ENCODE data around the gene FABP7.

DNA sequence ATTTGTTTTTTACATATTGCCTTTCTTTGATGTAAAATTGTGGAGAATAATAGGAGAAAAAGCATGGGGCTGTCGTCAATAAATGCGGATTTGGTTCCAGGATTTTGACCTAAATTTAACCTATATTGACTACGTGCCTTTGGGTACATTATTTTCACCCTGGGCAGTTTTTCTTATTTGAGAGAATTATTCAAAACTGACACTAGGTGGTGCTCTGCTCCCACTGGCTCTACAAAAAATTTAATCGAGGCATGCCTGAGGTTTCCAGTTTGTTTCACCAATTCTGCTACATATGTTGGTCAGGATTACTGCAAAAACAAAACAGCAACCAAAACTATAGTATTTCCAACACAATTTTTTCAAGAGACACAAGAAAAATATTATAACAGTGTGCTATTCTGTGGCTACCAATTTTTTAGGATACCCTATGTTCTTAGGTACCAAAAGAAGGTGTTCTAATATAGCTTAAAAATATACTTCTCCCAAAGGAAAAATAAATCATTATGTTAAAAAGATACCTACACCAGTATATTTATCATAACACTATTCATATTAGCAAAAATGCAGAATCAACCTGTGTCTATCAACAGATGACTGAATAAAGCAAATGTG, 48.6 kb upstream of the FABP7 start:
- no peak for TF ChIP-seq ZNF274 (IDR thresholded peaks at IDR 0.05; ENCODE audit: low read depth, low read length)
- no peak for TF ChIP-seq YY1 (IDR thresholded peaks at IDR 0.05; ENCODE audit: insufficient read depth, insufficient read length)
- no peak for TF ChIP-seq SUZ12 (IDR thresholded peaks at IDR 0.05; ENCODE audit: extremely low read depth, insufficient read depth, insufficient read length)

Data from NT2/D1 (cell line).